OCI-LY1 (cell line): ENCODE measurements around the gene PKNOX1.

Source experiments
- H2AFZ ChIP-seq: fragments of 200-600 bp; sonication (generic), shearing (Covaris generic); 2 replicates; pipeline ENCODE4 v1.6.0; 2014; ENCODE audit warnings: antibody characterized with exemption, mild to moderate bottlenecking, low read length
- H3F3A ChIP-seq: fragments of 200-600 bp; sonication (generic), shearing (Covaris generic); 2 replicates; pipeline ENCODE4 v1.6.0; 2014; ENCODE audit warnings: mild to moderate bottlenecking, antibody characterized with exemption, low read length, moderate library complexity; ENCODE audit not compliant: insufficient read depth
- H3K27ac ChIP-seq: fragments of 200-600 bp; sonication (generic); 2 replicates; pipeline ENCODE4 v1.5.1; 2014; ENCODE audit warnings: low read length, mixed run types, mild to moderate bottlenecking, low read depth; ENCODE audit not compliant: poor library complexity, severe bottlenecking
- H3K27me3 ChIP-seq: fragments of 200-600 bp; sonication (generic); 2 replicates; pipeline ENCODE4 v1.6.0; 2014; ENCODE audit warnings: antibody characterized with exemption, mild to moderate bottlenecking, low read length, moderate library complexity; ENCODE audit not compliant: insufficient read depth
- H3K36me3 ChIP-seq: fragments of 200-600 bp; sonication (generic); 2 replicates; pipeline ENCODE4 v1.6.1; 2014; ENCODE audit warnings: mild to moderate bottlenecking, antibody characterized with exemption, low read length, moderate library complexity, mixed read lengths; ENCODE audit not compliant: insufficient read depth
- H3K4me1 ChIP-seq: fragments of 200-600 bp; sonication (generic); 2 replicates; pipeline ENCODE4 v1.5.1; 2014; ENCODE audit warnings: mild to moderate bottlenecking, low read length, moderate library complexity; ENCODE audit not compliant: insufficient read depth, severe bottlenecking
- H3K4me2 ChIP-seq: fragments of 200-600 bp; sonication (generic), shearing (Covaris generic); 2 replicates; pipeline ENCODE4 v1.6.1; 2014; ENCODE audit warnings: low read length
- H3K4me3 ChIP-seq: fragments of 200-600 bp; sonication (generic); 2 replicates; pipeline ENCODE4 v1.5.1; 2014; ENCODE audit warnings: low read length, low read depth, mild to moderate bottlenecking, mixed read lengths; ENCODE audit not compliant: poor library complexity, severe bottlenecking
- H3K79me2 ChIP-seq: fragments of 200-600 bp; shearing (Covaris generic); 2 replicates; pipeline ENCODE4 v1.6.1; 2016; ENCODE audit warnings: mixed run types, low read length, mixed read lengths; ENCODE audit not compliant: insufficient read depth
- H3K9ac ChIP-seq: fragments of 200-600 bp; sonication (generic), shearing (Covaris generic); 2 replicates; pipeline ENCODE4 v1.6.1; 2014; ENCODE audit warnings: mild to moderate bottlenecking, low read length, mixed read lengths
- H3K9me2 ChIP-seq: fragments of 200-600 bp; sonication (generic), shearing (Covaris generic); 2 replicates; pipeline ENCODE4 v1.6.1; 2014; ENCODE audit warnings: low read depth, mild to moderate bottlenecking, low read length, mixed read lengths
- H3K9me3 ChIP-seq: fragments of 200-600 bp; shearing (Covaris generic); 2 replicates; pipeline ENCODE4 v1.6.1; 2014; ENCODE audit warnings: low read length, mixed read lengths
- H4K20me1 ChIP-seq: fragments of 200-600 bp; sonication (generic), shearing (Covaris generic); 2 replicates; pipeline ENCODE4 v1.6.0; 2016; ENCODE audit warnings: mild to moderate bottlenecking, low read length; ENCODE audit not compliant: insufficient read depth
- EZH2 ChIP-seq: fragments of 200-600 bp; sonication (generic), shearing (Covaris generic); IDR thresholded peaks from 2 replicates; pipeline ENCODE4 v1.8.0; 2017; ENCODE audit warnings: borderline replicate concordance, mixed run types, mild to moderate bottlenecking, antibody characterized with exemption, low read length, moderate library complexity, mixed read lengths
- TF ChIP-seq, protein P1 (sequence below): fragments of 200-600 bp; sonication (generic), shearing (Covaris generic); IDR thresholded peaks from 2 replicates; pipeline ENCODE4 v1.5.1; 2017; ENCODE audit warnings: mild to moderate bottlenecking, antibody characterized with exemption, low read length, moderate library complexity, mixed read lengths

Gene PKNOX1

DNA sequence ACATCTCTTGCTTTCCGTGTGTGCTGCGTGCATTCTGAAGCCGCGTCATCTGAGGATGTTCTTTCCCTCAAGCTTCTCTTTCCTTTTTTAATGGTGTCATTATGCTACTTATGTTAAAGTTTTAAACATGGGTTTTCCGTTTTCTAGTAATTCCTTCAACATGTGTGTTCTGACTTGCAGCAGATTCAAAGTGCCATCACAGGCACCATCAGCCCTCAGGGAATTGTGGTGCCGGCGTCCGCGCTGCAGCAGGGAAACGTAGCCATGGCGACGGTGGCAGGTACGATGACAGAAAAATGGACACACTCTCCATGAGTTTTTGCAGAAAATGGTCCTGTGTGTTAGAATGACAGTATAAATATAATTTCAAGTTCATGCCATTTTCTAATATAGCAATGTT lies 42.4 kb downstream of the PKNOX1 start:
- Histone ChIP-seq H3K4me1 (peaks cover 61% of the 10 kb centered on the region), H3K9me3 (no peaks in the 10 kb centered on the region), H2AFZ (no peak overlapping the region), H3K27me3 (no peaks in the 10 kb centered on the region), H3K27ac (peak overlapping the region; percentile 56), H4K20me1 (no peaks in the 10 kb centered on the region), H3K79me2 (no peaks in the 10 kb centered on the region), H3F3A (no peaks in the 10 kb centered on the region), H3K4me2 (peak overlapping the region; percentile 21; the same call in 1 of the 2 replicates), H3K36me3 (peaks cover 34% of the 10 kb centered on the region; the same call in 1 of the 2 replicates), H3K9ac (no peak overlapping the region), H3K4me3 (peak overlapping the region; percentile 0), H3K9me2 (no peaks in the 10 kb centered on the region)
- TF ChIP-seq, protein P1, sequence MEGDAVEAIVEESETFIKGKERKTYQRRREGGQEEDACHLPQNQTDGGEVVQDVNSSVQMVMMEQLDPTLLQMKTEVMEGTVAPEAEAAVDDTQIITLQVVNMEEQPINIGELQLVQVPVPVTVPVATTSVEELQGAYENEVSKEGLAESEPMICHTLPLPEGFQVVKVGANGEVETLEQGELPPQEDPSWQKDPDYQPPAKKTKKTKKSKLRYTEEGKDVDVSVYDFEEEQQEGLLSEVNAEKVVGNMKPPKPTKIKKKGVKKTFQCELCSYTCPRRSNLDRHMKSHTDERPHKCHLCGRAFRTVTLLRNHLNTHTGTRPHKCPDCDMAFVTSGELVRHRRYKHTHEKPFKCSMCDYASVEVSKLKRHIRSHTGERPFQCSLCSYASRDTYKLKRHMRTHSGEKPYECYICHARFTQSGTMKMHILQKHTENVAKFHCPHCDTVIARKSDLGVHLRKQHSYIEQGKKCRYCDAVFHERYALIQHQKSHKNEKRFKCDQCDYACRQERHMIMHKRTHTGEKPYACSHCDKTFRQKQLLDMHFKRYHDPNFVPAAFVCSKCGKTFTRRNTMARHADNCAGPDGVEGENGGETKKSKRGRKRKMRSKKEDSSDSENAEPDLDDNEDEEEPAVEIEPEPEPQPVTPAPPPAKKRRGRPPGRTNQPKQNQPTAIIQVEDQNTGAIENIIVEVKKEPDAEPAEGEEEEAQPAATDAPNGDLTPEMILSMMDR, result no peak
- no peak for TF ChIP-seq EZH2

DNA sequence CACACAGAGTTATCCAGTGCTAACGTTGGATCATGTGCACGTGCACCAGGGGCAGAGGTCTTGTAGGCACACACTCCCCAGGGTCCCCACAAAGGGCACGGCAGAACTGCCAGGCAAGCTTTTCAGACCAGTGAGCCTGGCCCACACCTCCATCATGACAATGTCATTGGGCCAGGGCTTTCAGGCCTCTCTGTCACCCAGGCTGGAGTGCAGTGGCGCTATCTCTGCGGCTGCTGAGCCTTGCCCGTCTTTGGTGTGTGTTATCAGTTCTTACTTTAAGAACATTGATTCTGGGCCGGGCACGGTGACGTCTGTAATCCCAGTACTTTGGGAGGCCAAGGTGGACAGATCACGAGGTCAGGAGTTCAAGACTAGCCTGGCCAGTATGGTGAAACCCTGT lies 44.2 kb downstream of the PKNOX1 start:
- H3K4me3 ChIP-seq, result no peak overlapping the region
- H3K36me3 ChIP-seq, result peaks cover 26% of the 10 kb centered on the region; the same call in 1 of the 2 replicates
- TF ChIP-seq, protein P1, result no peak
- TF ChIP-seq EZH2, result no peak
- H3K9me2 ChIP-seq, result no peaks in the 10 kb centered on the region
- H3K79me2 ChIP-seq, result no peaks in the 10 kb centered on the region
- no peak overlapping the region for H3K9ac ChIP-seq
- H3F3A ChIP-seq, result no peaks in the 10 kb centered on the region
- H2AFZ ChIP-seq, result no peak overlapping the region
- no peaks in the 10 kb centered on the region for H3K27me3 ChIP-seq
- no peak overlapping the region for H3K4me2 ChIP-seq
- peaks cover 67% of the 10 kb centered on the region for H3K4me1 ChIP-seq
- H4K20me1 ChIP-seq, result no peaks in the 10 kb centered on the region
- peak overlapping the region; percentile 32 for H3K27ac ChIP-seq
- no peaks in the 10 kb centered on the region for H3K9me3 ChIP-seq

DNA sequence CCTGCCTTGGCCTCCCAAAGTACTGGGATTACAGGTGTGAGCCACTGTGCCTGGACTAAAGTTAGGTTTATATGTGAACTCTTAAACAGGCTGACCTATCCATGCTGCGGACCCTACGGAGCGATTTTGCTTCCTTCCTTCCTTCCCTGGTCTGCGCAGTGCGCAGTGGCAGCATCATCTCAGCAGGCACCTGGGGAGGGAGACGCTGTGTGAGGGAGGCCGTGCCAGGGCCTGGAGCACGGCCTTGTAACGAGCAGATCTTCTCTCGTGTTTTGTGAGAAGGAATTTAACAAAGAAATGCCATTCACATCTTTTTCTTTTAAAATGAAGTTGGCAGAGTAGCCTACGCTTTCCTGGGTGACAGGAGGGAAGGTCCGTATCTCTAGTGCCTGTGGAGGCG lies 45.8 kb downstream of the PKNOX1 start:
- H3K4me2 ChIP-seq, result peak overlapping the region; percentile 13; the same call in 1 of the 2 replicates
- no peaks in the 10 kb centered on the region for H3K79me2 ChIP-seq
- no peaks in the 10 kb centered on the region for H3K9me2 ChIP-seq
- H3F3A ChIP-seq, result no peaks in the 10 kb centered on the region
- peaks cover 68% of the 10 kb centered on the region for H3K4me1 ChIP-seq
- H2AFZ ChIP-seq, result no peak overlapping the region
- H4K20me1 ChIP-seq, result no peaks in the 10 kb centered on the region
- H3K27ac ChIP-seq, result peak overlapping the region; percentile 92
- TF ChIP-seq EZH2, result no peak
- TF ChIP-seq, protein P1, result no peak
- peak overlapping the region; percentile 46; the same call in 1 of the 2 replicates for H3K9ac ChIP-seq
- no peak overlapping the region for H3K4me3 ChIP-seq
- H3K9me3 ChIP-seq, result no peaks in the 10 kb centered on the region
- peaks cover 25% of the 10 kb centered on the region for H3K36me3 ChIP-seq
- no peaks in the 10 kb centered on the region for H3K27me3 ChIP-seq
